A673 (cell line): Measurements from ENCODE around the gene MAPKAP1.
A peak's percentile ranks its signal among the peaks of the same experiment; 100 is the strongest.

Source experiments
- EZH2 ChIP-seq: fragments of 200-600 bp; sonication (generic); IDR thresholded peaks from 2 replicates; pipeline ENCODE4 v1.6.1; 2017; ENCODE audit warnings: borderline replicate concordance, low read depth, mild to moderate bottlenecking, mixed read lengths, antibody characterized with exemption, low read length; ENCODE audit not compliant: poor library complexity, severe bottlenecking
- TF ChIP-seq, protein P1 (sequence below): fragments of 300-800, 200-600 bp; sonication (generic); conservative IDR thresholded peaks from 2 replicates; pipeline ENCODE4 v1.5.1; 2017; ENCODE audit warnings: low read depth, mild to moderate bottlenecking, antibody characterized with exemption, low read length, moderate library complexity, mixed read lengths

DNA sequence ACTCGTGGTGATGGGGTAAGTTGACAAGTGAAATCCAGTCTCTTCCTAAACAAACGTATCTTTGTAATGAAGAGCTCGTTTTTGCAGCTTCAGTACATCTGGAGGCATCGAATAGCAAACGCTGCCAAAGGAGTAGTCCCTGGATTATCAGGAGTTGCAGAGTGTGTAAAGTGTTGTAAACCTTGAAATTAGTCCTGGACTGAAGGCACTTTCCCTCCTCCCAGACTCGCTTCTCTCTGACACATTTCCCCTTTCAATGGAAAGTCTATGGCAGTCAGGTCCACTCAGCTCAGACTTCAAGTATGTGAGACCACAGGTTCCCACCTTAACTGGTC lies 38.6 kb upstream of the MAPKAP1 start:
- TF ChIP-seq, protein P1, sequence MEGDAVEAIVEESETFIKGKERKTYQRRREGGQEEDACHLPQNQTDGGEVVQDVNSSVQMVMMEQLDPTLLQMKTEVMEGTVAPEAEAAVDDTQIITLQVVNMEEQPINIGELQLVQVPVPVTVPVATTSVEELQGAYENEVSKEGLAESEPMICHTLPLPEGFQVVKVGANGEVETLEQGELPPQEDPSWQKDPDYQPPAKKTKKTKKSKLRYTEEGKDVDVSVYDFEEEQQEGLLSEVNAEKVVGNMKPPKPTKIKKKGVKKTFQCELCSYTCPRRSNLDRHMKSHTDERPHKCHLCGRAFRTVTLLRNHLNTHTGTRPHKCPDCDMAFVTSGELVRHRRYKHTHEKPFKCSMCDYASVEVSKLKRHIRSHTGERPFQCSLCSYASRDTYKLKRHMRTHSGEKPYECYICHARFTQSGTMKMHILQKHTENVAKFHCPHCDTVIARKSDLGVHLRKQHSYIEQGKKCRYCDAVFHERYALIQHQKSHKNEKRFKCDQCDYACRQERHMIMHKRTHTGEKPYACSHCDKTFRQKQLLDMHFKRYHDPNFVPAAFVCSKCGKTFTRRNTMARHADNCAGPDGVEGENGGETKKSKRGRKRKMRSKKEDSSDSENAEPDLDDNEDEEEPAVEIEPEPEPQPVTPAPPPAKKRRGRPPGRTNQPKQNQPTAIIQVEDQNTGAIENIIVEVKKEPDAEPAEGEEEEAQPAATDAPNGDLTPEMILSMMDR: no peak
- TF ChIP-seq EZH2: peak; percentile 18
